ENCODE data around the gene RNU7-1. TPM values are rescaled to one million over a fixed set of nuclear protein-coding genes. Genes with fewer than 3 reads are reported as not detected.

The RNU7-1 gene
- total RNA-seq, 6 donors from 2014 or later = not detected

- ATAC-seq (ENCODE audit: low FRiP score in 2 of 2) (no peak), DNase-seq (no peak)
- no peak for TF ChIP-seq POLR2AphosphoS5 (IDR thresholded peaks at IDR 0.05)
- peak overlapping the region; percentile 81 to 97 (median 88) for H3K27ac ChIP-seq
- H3K9me3 ChIP-seq = no peaks in the 10 kb centered on the region
- peaks cover 0 to 21% (median 11%) of the 10 kb centered on the region in 4 donors for H3K36me3 ChIP-seq
- H3K4me3 ChIP-seq = peak overlapping the region in 3 of 4 donors; percentile 43 to 54 (median 51)
- peaks cover 23 to 66% (median 51%) of the 10 kb centered on the region in 4 donors for H3K4me1 ChIP-seq
- no peaks in the 10 kb centered on the region for H3K27me3 ChIP-seq
- WGBS, 2 donors = 74 to 79% methylated on average over 15 of the region's 15 CpGs
Measured at GRCh38 chr12:6952863-6953441, 9.3 kb downstream of the RNU7-1 start.

GRCh38 chr12:6953442-6954315, 10.1 kb downstream of the RNU7-1 start:
- Histone ChIP-seq H3K9me3 (no peaks in the 10 kb centered on the region), H3K36me3 (peaks cover 0 to 21% (median 13%) of the 10 kb centered on the region in 4 donors), H3K4me3 (peak overlapping the region in 3 of 4 donors; percentile 43 to 54 (median 51)), H3K27me3 (no peaks in the 10 kb centered on the region), H3K27ac (peak overlapping the region; percentile 81 to 97 (median 88)), H3K4me1 (peaks cover 31 to 72% (median 57%) of the 10 kb centered on the region in 4 donors)
- peak; percentile 54 to 77 for ATAC-seq (ENCODE audit: low FRiP score in 2 of 2)
- WGBS, 2 donors = 39 to 56% methylated on average over 22 to 24 of the region's 24 CpGs
- TF ChIP-seq POLR2AphosphoS5 (IDR thresholded peaks at IDR 0.05) (peak in 1 of 2 donors; percentile 23), EP300 (IDR thresholded peaks at IDR 0.05) (no peak), POLR2A (IDR thresholded peaks at IDR 0.05) (peak in 1 of 4 donors; percentile 80), CTCF (IDR thresholded peaks at IDR 0.05) (no peak)
- DNase-seq = peak in 1 of 2 donors; percentile 75

- DNase-seq = no peak
- TF ChIP-seq POLR2A (IDR thresholded peaks at IDR 0.05) (no peak), EP300 (IDR thresholded peaks at IDR 0.05) (no peak), CTCF (IDR thresholded peaks at IDR 0.05) (no peak), POLR2AphosphoS5 (IDR thresholded peaks at IDR 0.05) (no peak)
- H3K4me3 ChIP-seq = peak overlapping the region in 2 of 4 donors; percentile 51 to 54
- WGBS, 2 donors = 71 to 78% methylated on average over 7 to 20 of the region's 21 CpGs
- H3K27ac ChIP-seq = peak overlapping the region; percentile 81 to 97 (median 88)
- peaks cover 38 to 72% (median 60%) of the 10 kb centered on the region in 4 donors for H3K4me1 ChIP-seq
- H3K9me3 ChIP-seq = no peaks in the 10 kb centered on the region
- no peaks in the 10 kb centered on the region for H3K27me3 ChIP-seq
- peaks cover 0 to 21% (median 13%) of the 10 kb centered on the region in 4 donors for H3K36me3 ChIP-seq
- ATAC-seq (ENCODE audit: low FRiP score in 2 of 2) = no peak
Measured at GRCh38 chr12:6954316-6955107, 10.9 kb downstream of the RNU7-1 start.

- Histone ChIP-seq H3K27me3 (no peaks in the 10 kb centered on the region), H3K27ac (peak overlapping the region in 3 of 4 donors; percentile 81 to 97 (median 92)), H3K4me1 (peaks cover 46 to 76% (median 65%) of the 10 kb centered on the region in 4 donors), H3K4me3 (peak overlapping the region in 1 of 4 donors; percentile 54), H3K9me3 (no peaks in the 10 kb centered on the region), H3K36me3 (peaks cover 0 to 22% (median 16%) of the 10 kb centered on the region in 4 donors)
- ATAC-seq (ENCODE audit: low FRiP score in 2 of 2) (no peak), DNase-seq (no peak)
- TF ChIP-seq POLR2AphosphoS5 (IDR thresholded peaks at IDR 0.05) (no peak), EP300 (IDR thresholded peaks at IDR 0.05) (no peak), CTCF (IDR thresholded peaks at IDR 0.05) (no peak), POLR2A (IDR thresholded peaks at IDR 0.05) (no peak)
- 80 to 93% methylated on average over 17 to 18 of the region's 22 CpGs for WGBS, 2 donors
Measured at GRCh38 chr12:6955108-6956020, 11.7 kb downstream of the RNU7-1 start.

Measured in upper lobe of left lung (tissue), 6 donors.